Lower leg skin (tissue), 4 donors: ENCODE measurements around the gene SIVA1. TPM values are rescaled to one million over a fixed set of nuclear protein-coding genes. Genes with fewer than 3 reads are reported as not detected.

Experiments used
- DNase-seq, 2 donors: peaks; one replicate each; pipeline ENCODE4 v3.0.0-alpha.2; 2019; ENCODE audit warnings: low spot score in 2 of 2
- H3K4me3 ChIP-seq: fragments of 200-600 bp; sonication (generic); 2 replicates; pipeline ENCODE4 v1.5.1; 2017; ENCODE audit warnings: mild to moderate bottlenecking, low read depth; ENCODE audit not compliant: poor library complexity, severe bottlenecking
- POLR2A ChIP-seq, 2 donors: fragments of 450-650 bp; IDR thresholded peaks; one replicate each; pipeline ENCODE4 v1.6.1; 2016 to 2017; ENCODE audit warnings: antibody characterized with exemption in 2 of 2, mild to moderate bottlenecking in 1 of 2, moderate library complexity in 1 of 2
- WGBS, 2 donors: methylation state at CpG; one replicate each; pipeline ENCODE4 v1.1.5; 2018; 5-methylcytosine and 5-hydroxymethylcytosine counted together
- intact Hi-C: fragments of 100-400 bp; cut with DNase I; formaldehyde crosslinking; loops from one replicate; pipeline ENCODE4 v1.15.0; 2023; ENCODE audit warnings: low total_unique reads
- total RNA-seq, 4 donors: library from RNA; depleted of rRNA; stranded (reverse); fragments of >200 nt; gene quantifications; one replicate each; pipeline ENCODE4 v1.1.0, GENCODE V29; 2016
- TF ChIP-seq, protein P1 (sequence below), 3 donors: fragments of 450-650 bp; IDR thresholded peaks; one replicate each; pipeline ENCODE4 v1.5.1; 2016; ENCODE audit warnings: antibody characterized with exemption in 3 of 3, mild to moderate bottlenecking in 3 of 3, moderate library complexity in 2 of 3

Gene SIVA1
- total RNA-seq, 4 donors from 2014 or later: 162 to 174 (median 168) TPM

DNA sequence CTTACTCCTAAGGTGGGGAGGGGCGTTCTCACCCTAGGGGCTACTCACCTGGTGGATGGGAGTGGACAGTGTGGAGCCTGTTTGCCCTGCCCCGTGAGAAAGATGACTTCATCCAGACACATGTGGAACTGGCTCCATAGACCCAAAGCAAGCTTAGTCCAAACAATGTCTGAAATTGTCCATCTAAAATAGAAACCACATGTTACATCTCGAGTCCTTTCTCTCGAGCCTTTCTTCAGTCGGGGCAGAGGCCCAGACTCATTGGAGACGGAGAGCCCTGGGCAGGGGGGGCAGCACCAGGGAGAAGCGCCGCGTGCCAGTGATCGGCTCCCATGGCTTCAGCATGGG, 4.3 kb downstream of the SIVA1 start:
- TF ChIP-seq, protein P1, sequence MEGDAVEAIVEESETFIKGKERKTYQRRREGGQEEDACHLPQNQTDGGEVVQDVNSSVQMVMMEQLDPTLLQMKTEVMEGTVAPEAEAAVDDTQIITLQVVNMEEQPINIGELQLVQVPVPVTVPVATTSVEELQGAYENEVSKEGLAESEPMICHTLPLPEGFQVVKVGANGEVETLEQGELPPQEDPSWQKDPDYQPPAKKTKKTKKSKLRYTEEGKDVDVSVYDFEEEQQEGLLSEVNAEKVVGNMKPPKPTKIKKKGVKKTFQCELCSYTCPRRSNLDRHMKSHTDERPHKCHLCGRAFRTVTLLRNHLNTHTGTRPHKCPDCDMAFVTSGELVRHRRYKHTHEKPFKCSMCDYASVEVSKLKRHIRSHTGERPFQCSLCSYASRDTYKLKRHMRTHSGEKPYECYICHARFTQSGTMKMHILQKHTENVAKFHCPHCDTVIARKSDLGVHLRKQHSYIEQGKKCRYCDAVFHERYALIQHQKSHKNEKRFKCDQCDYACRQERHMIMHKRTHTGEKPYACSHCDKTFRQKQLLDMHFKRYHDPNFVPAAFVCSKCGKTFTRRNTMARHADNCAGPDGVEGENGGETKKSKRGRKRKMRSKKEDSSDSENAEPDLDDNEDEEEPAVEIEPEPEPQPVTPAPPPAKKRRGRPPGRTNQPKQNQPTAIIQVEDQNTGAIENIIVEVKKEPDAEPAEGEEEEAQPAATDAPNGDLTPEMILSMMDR (IDR thresholded peaks at IDR 0.05): no peak
- TF ChIP-seq POLR2A (IDR thresholded peaks at IDR 0.05): no peak
- intact Hi-C loops: no loop called here
- WGBS, 2 donors: 76 to 83% methylated on average over 10 of the region's 10 CpGs

DNA sequence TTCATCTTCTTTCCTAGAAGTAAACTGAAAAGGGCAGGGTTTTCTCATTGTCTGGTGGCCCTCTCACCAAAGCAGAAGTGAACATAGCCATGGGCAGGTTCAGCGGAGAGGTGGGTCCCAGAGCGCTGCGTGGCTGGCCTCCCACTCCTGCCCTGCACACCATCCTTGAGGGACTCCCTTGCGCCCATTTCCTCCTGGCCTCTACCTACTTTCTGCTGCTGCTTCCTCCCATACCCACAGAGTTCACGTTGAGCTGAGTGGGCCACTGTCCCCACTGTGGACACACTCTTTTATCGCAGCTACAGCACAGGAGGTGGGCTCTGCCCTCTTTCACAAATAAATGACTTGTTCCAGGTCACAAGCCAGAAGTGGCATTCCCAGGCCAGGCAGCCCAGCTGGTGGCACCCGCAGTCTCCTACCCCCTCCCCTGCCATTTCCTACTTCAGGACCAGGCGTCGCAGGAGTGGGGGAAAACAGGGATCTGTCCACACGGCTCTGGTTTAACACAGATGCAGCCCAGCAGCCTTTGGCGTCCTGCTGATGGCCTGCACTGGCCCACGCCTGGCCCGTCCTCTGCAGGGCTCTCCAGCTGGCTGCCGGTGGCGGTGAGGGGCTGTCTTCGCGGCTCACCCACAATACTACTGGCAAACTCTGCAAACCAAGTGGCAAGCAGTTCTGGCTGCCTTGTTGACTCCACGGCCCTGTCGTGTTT, 4.9 kb downstream of the SIVA1 start:
- H3K4me3 ChIP-seq: no peak overlapping the region
- intact Hi-C loops: no loop called here
- DNase-seq: no peak
- TF ChIP-seq, protein P1 (IDR thresholded peaks at IDR 0.05): no peak
- no peak for TF ChIP-seq POLR2A (IDR thresholded peaks at IDR 0.05)
- 91 to 96% methylated on average over 17 to 19 of the region's 19 CpGs for WGBS, 2 donors

More for the DNA sequence above, 4.3 kb downstream of the SIVA1 start:
- DNase-seq: no peak
- H3K4me3 ChIP-seq: no peak overlapping the region

DNA sequence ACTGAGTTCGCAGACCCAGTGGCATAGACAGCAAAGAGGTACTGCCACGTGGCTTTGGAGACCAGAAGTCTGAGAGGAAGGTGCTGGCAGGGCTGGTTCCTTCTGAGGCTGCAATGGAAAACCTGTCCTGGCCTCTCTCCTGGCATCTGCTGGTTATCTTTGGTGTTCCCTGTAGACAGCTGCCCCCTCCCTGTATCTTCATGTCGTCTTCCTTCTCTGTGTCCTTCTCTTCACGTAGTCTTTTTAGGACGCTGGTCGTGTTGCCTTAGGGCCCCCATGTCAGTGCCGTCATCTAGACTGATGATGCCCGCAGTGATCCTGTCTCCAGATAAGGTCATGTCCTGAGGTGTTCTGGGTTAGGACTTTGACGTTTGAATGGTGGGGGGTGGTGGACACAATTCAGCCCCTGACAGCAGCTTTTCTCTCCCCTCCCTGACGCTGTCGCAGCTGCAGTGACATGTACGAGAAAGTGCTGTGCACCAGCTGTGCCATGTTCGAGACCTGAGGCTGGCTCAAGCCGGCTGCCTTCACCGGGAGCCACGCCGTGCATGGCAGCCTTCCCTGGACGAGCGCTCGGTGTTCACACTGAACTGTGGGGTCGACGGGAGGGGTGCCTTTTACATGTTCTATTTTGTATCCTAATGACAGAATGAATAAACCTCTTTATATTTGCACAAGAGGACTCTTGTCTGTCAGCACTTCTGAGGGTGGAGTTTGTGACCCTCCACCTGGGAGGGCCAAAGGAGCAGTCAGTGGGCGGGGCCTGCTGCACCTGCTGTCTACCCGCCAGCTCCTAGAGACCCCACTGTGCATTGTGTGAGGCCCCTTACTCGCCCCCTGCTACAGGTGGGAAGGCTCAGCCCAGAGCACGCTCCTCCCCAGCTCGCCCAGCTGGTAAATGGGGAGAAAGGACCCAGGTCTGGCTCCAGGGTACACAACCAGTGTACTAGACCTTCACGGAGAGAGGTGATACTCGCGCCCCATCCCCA, 6.3 kb downstream of the SIVA1 start:
- intact Hi-C loops: no loop called here
- DNase-seq: no peak

DNA sequence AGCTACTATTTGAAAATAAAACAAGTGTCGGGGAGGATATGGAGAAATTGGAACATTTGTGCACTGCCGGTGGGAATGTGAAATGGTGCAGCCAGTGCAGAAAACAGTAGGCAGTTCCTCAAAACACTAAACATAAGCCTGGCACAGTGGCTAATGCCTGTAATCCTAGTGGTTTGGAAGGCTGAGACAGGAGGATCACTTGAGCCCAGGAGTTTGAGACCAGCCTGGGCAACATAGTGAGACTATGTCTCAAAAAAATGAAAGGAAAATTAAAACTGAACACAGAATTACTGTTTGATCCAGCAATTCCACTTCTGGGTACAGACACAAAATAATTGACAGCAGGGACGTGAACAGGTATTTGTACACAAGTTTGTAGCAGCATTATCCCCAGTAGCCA, 12.6 kb downstream of the SIVA1 start:
- intact Hi-C loops: no loop called here

More for the DNA sequence above, 6.3 kb downstream of the SIVA1 start:
- no peak for TF ChIP-seq POLR2A (IDR thresholded peaks at IDR 0.05)
- TF ChIP-seq, protein P1 (IDR thresholded peaks at IDR 0.05): no peak
- WGBS, 2 donors: 87 to 89% methylated on average over 28 to 30 of the region's 30 CpGs
- H3K4me3 ChIP-seq: no peak overlapping the region

DNA sequence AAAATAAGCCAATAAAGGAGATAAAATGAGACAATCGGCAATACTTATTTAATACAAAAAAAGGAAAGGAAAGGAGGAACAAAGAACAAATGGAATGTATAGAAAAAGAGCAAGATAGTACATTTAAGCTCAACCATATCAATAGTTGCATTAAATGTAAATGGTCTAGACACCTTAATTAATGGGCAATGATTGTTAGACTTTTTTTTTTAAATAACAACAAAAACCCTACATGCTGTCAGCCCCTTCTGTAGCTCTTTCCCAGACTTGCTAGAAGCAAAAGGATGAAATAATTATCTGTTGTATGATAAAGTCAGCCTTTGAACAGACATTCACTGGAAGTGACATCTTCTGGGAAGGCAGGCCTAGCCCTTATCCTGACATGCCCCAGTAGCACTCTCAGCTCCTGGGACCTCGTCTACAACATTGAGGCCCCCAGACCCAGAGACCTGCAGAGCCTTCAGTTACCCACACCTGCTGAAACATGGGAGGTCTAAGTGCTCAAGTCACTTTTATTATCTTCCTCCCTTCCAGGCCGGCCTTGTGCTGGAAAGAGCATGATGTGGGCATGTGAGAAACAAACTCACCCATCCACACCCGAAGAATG, 13.4 kb downstream of the SIVA1 start:
- no peak for DNase-seq
- TF ChIP-seq, protein P1 (IDR thresholded peaks at IDR 0.05): no peak
- TF ChIP-seq POLR2A (IDR thresholded peaks at IDR 0.05): no peak
- intact Hi-C loops: no loop called here
- WGBS, 2 donors: 90 to 96% methylated on average over 4 of the region's 4 CpGs
- no peak overlapping the region for H3K4me3 ChIP-seq

More for the DNA sequence above, 12.6 kb downstream of the SIVA1 start:
- TF ChIP-seq, protein P1 (IDR thresholded peaks at IDR 0.05): no peak
- TF ChIP-seq POLR2A (IDR thresholded peaks at IDR 0.05): no peak
- DNase-seq: no peak
- 89 to 91% methylated on average over 3 of the region's 3 CpGs for WGBS, 2 donors
- H3K4me3 ChIP-seq: no peak overlapping the region
